Measurements from ENCODE around the gene ERLIN1. TPM values are rescaled to one million over a fixed set of nuclear protein-coding genes. Genes with fewer than 3 reads are reported as not detected.

The ERLIN1 gene
- total RNA-seq, 5 donors from 2014 or later (not counting 1 experiment from before 2014, with no cell fraction given), result 4.1 to 11.6 (median 8.9) TPM

- no peaks in the 10 kb centered on the region for H3K4me1 ChIP-seq (ENCODE audit: control insufficient read depth in 1 of 2, extremely low read depth in 1 of 2, insufficient read depth in 2 of 2, low read length in 2 of 2)
- no peak for DNase-seq
- H3K27me3 ChIP-seq (replicated peaks in 1 of 2; ENCODE audit: control insufficient read depth in 2 of 2, extremely low read depth in 1 of 2, insufficient read depth in 2 of 2, low read length in 1 of 2), result no peaks in the 10 kb centered on the region
- ChIA-PET POLR2A (no interaction called here), CTCF (interaction anchor here in 1 of 2 donors (0.7 kb wide), 1 partner anchor 130 kb away, joined by 3 read pairs; no protein-coding TSS in a partner anchor)
- Mint-ChIP-seq H3K27me3 (no peaks in the 10 kb centered on the region), H3K4me3 (no peak overlapping the region), H3K36me3 (peaks cover 62% of the 10 kb centered on the region), H3K4me1 (peaks cover 14 to 25% (median 21%) of the 10 kb centered on the region in 3 donors), H3K27ac (no peak overlapping the region), H3K9me3 (peaks cover 0 to 8% (median 4%) of the 10 kb centered on the region in 3 donors)
- no peaks in the 10 kb centered on the region for H3K9me3 ChIP-seq
- WGBS (ENCODE audit: insufficient coverage), result no CpG with 5 or more reads among the region's 1 CpG
- H3K27ac ChIP-seq (ENCODE audit: low read length), result no peak overlapping the region
- peaks cover 9 to 56% of the 10 kb centered on the region in 2 donors for H3K36me3 ChIP-seq (ENCODE audit: control insufficient read depth in 2 of 2, extremely low read depth in 1 of 2, insufficient read depth in 1 of 2, low read length in 1 of 2)
- ATAC-seq (replicated peaks in 1 of 4), result no peak
- no peak overlapping the region for H3K4me3 ChIP-seq (ENCODE audit: control insufficient read depth in 1 of 2, extremely low read depth in 1 of 2, low read length in 1 of 2)
Measured at GRCh38 chr10:100175875-100176274, 10.0 kb downstream of the ERLIN1 start.

- no peak overlapping the region for H3K4me3 Mint-ChIP-seq
- ChIA-PET POLR2A (no interaction called here), CTCF (interaction anchor here (0.7 to 0.9 kb wide), 2 partner anchors 27 to 129 kb away, joined by 3 read pairs; no protein-coding TSS in a partner anchor)
- no peak for ATAC-seq (replicated peaks in 1 of 4)
- H3K36me3 ChIP-seq (ENCODE audit: control insufficient read depth in 2 of 2, extremely low read depth in 1 of 2, insufficient read depth in 1 of 2, low read length in 1 of 2), result peaks cover 9 to 50% of the 10 kb centered on the region in 2 donors
- no peaks in the 10 kb centered on the region for H3K27me3 Mint-ChIP-seq
- peaks cover 0 to 8% (median 4%) of the 10 kb centered on the region in 3 donors for H3K9me3 Mint-ChIP-seq
- H3K27ac ChIP-seq (ENCODE audit: low read length), result no peak overlapping the region
- H3K27me3 ChIP-seq (replicated peaks in 1 of 2; ENCODE audit: control insufficient read depth in 2 of 2, extremely low read depth in 1 of 2, insufficient read depth in 2 of 2, low read length in 1 of 2), result no peaks in the 10 kb centered on the region
- no peak for DNase-seq
- WGBS (ENCODE audit: insufficient coverage), result 80% methylated on average over 1 of the region's 3 CpGs
- H3K9me3 ChIP-seq, result no peaks in the 10 kb centered on the region
- H3K4me1 Mint-ChIP-seq, result peaks cover 12 to 21% (median 20%) of the 10 kb centered on the region in 3 donors
- peaks cover 59% of the 10 kb centered on the region for H3K36me3 Mint-ChIP-seq
- no peak overlapping the region for H3K4me3 ChIP-seq (ENCODE audit: control insufficient read depth in 1 of 2, extremely low read depth in 1 of 2, low read length in 1 of 2)
- H3K4me1 ChIP-seq (ENCODE audit: control insufficient read depth in 1 of 2, extremely low read depth in 1 of 2, insufficient read depth in 2 of 2, low read length in 2 of 2), result no peaks in the 10 kb centered on the region
- H3K27ac Mint-ChIP-seq, result peak overlapping the region in 1 of 2 donors; percentile 36
Measured at GRCh38 chr10:100174699-100175677, 10.8 kb downstream of the ERLIN1 start.

GRCh38 chr10:100173035-100173434, 12.8 kb downstream of the ERLIN1 start:
- H3K9me3 ChIP-seq, result no peaks in the 10 kb centered on the region
- H3K27ac ChIP-seq (ENCODE audit: low read length), result no peak overlapping the region
- no peak overlapping the region for H3K4me3 Mint-ChIP-seq
- no peak overlapping the region for H3K27ac Mint-ChIP-seq
- ChIA-PET CTCF (no interaction called here), POLR2A (no interaction called here)
- H3K36me3 ChIP-seq (ENCODE audit: control insufficient read depth in 2 of 2, extremely low read depth in 1 of 2, insufficient read depth in 1 of 2, low read length in 1 of 2), result peaks cover 9 to 33% of the 10 kb centered on the region in 2 donors
- H3K4me1 ChIP-seq (ENCODE audit: control insufficient read depth in 1 of 2, extremely low read depth in 1 of 2, insufficient read depth in 2 of 2, low read length in 2 of 2), result peaks cover 0 to 4% of the 10 kb centered on the region in 2 experiments
- 94% methylated on average over 4 of the region's 6 CpGs for WGBS (ENCODE audit: insufficient coverage)
- no peak overlapping the region for H3K4me3 ChIP-seq (ENCODE audit: control insufficient read depth in 1 of 2, extremely low read depth in 1 of 2, low read length in 1 of 2)
- H3K9me3 Mint-ChIP-seq, result peaks cover 0 to 8% (median 4%) of the 10 kb centered on the region in 3 donors
- ATAC-seq (replicated peaks in 1 of 4) (no peak), DNase-seq (no peak)
- H3K36me3 Mint-ChIP-seq, result peaks cover 46% of the 10 kb centered on the region
- H3K27me3 ChIP-seq (replicated peaks in 1 of 2; ENCODE audit: control insufficient read depth in 2 of 2, extremely low read depth in 1 of 2, insufficient read depth in 2 of 2, low read length in 1 of 2), result no peaks in the 10 kb centered on the region
- peaks cover 15 to 32% (median 29%) of the 10 kb centered on the region in 3 donors for H3K4me1 Mint-ChIP-seq
- H3K27me3 Mint-ChIP-seq, result no peaks in the 10 kb centered on the region

GRCh38 chr10:100172349-100172748, 13.5 kb downstream of the ERLIN1 start:
- H3K4me1 Mint-ChIP-seq, result peaks cover 22 to 38% (median 35%) of the 10 kb centered on the region in 3 donors
- ATAC-seq (replicated peaks in 1 of 4) (no peak), DNase-seq (no peak)
- Histone ChIP-seq H3K36me3 (ENCODE audit: control insufficient read depth in 2 of 2, extremely low read depth in 1 of 2, insufficient read depth in 1 of 2, low read length in 1 of 2) (peaks cover 9 to 32% of the 10 kb centered on the region in 2 donors), H3K27me3 (replicated peaks in 1 of 2; ENCODE audit: control insufficient read depth in 2 of 2, extremely low read depth in 1 of 2, insufficient read depth in 2 of 2, low read length in 1 of 2) (no peaks in the 10 kb centered on the region), H3K4me1 (ENCODE audit: control insufficient read depth in 1 of 2, extremely low read depth in 1 of 2, insufficient read depth in 2 of 2, low read length in 2 of 2) (peaks cover 0 to 4% of the 10 kb centered on the region in 2 experiments), H3K4me3 (ENCODE audit: control insufficient read depth in 1 of 2, extremely low read depth in 1 of 2, low read length in 1 of 2) (no peak overlapping the region), H3K27ac (ENCODE audit: low read length) (no peak overlapping the region), H3K9me3 (no peaks in the 10 kb centered on the region)
- H3K9me3 Mint-ChIP-seq, result peaks cover 0 to 8% (median 4%) of the 10 kb centered on the region in 3 donors
- WGBS (ENCODE audit: insufficient coverage), result no CpG with 5 or more reads among the region's 1 CpG
- no peak overlapping the region for H3K27ac Mint-ChIP-seq
- peaks cover 40% of the 10 kb centered on the region for H3K36me3 Mint-ChIP-seq
- ChIA-PET CTCF (no interaction called here), POLR2A (no interaction called here)
- no peak overlapping the region for H3K4me3 Mint-ChIP-seq
- H3K27me3 Mint-ChIP-seq, result no peaks in the 10 kb centered on the region

GRCh38 chr10:100168313-100168643, 17.6 kb downstream of the ERLIN1 start:
- Histone ChIP-seq H3K4me3 (ENCODE audit: control insufficient read depth in 1 of 2, extremely low read depth in 1 of 2, low read length in 1 of 2) (peak overlapping the region in 1 of 2 donors; percentile 0), H3K36me3 (ENCODE audit: control insufficient read depth in 2 of 2, extremely low read depth in 1 of 2, insufficient read depth in 1 of 2, low read length in 1 of 2) (peaks cover 0 to 19% of the 10 kb centered on the region in 2 donors), H3K9me3 (no peaks in the 10 kb centered on the region), H3K27ac (ENCODE audit: low read length) (peak overlapping the region; percentile 58), H3K4me1 (ENCODE audit: control insufficient read depth in 1 of 2, extremely low read depth in 1 of 2, insufficient read depth in 2 of 2, low read length in 2 of 2) (peaks cover 0 to 4% of the 10 kb centered on the region in 2 experiments), H3K27me3 (replicated peaks in 1 of 2; ENCODE audit: control insufficient read depth in 2 of 2, extremely low read depth in 1 of 2, insufficient read depth in 2 of 2, low read length in 1 of 2) (no peaks in the 10 kb centered on the region)
- ChIA-PET POLR2A (no interaction called here), CTCF (no interaction called here)
- DNase-seq (peak in 1 of 35 experiments; percentile 8), ATAC-seq (replicated peaks in 1 of 4) (no peak)
- Mint-ChIP-seq H3K4me3 (peak overlapping the region; percentile 71 to 73 (median 72)), H3K27ac (peak overlapping the region; percentile 86 to 88), H3K4me1 (peaks cover 26 to 38% (median 37%) of the 10 kb centered on the region in 3 donors), H3K9me3 (peaks cover 0 to 8% (median 0%) of the 10 kb centered on the region in 3 donors), H3K36me3 (peaks cover 32% of the 10 kb centered on the region), H3K27me3 (no peaks in the 10 kb centered on the region)
- no CpG with 5 or more reads among the region's 1 CpG for WGBS (ENCODE audit: insufficient coverage)

- DNase-seq, result peak in 1 of 35 experiments; percentile 34
- Mint-ChIP-seq H3K27me3 (no peaks in the 10 kb centered on the region), H3K4me3 (peak overlapping the region; percentile 71 to 73 (median 72)), H3K36me3 (peaks cover 31% of the 10 kb centered on the region), H3K27ac (peak overlapping the region; percentile 86 to 88), H3K4me1 (peaks cover 26 to 40% (median 38%) of the 10 kb centered on the region in 3 donors), H3K9me3 (peaks cover 0 to 6% (median 0%) of the 10 kb centered on the region in 3 donors)
- ChIA-PET POLR2A (no interaction called here), CTCF (interaction anchor here (0.6 kb wide), 2 partner anchors 9 to 17 kb away, joined by 3 to 4 read pairs; no protein-coding TSS in a partner anchor)
- H3K36me3 ChIP-seq (ENCODE audit: control insufficient read depth in 2 of 2, extremely low read depth in 1 of 2, insufficient read depth in 1 of 2, low read length in 1 of 2), result peaks cover 0 to 15% of the 10 kb centered on the region in 2 donors
- peaks cover 0 to 4% of the 10 kb centered on the region in 2 experiments for H3K4me1 ChIP-seq (ENCODE audit: control insufficient read depth in 1 of 2, extremely low read depth in 1 of 2, insufficient read depth in 2 of 2, low read length in 2 of 2)
- H3K27ac ChIP-seq (ENCODE audit: low read length), result peak overlapping the region; percentile 58
- ATAC-seq (replicated peaks in 1 of 4), result peak in 1 of 4 experiments; percentile 29
- no CpG with 5 or more reads among the region's 5 CpGs for WGBS (ENCODE audit: insufficient coverage)
- peak overlapping the region in 1 of 2 donors; percentile 0 for H3K4me3 ChIP-seq (ENCODE audit: control insufficient read depth in 1 of 2, extremely low read depth in 1 of 2, low read length in 1 of 2)
- H3K9me3 ChIP-seq, result no peaks in the 10 kb centered on the region
- H3K27me3 ChIP-seq (replicated peaks in 1 of 2; ENCODE audit: control insufficient read depth in 2 of 2, extremely low read depth in 1 of 2, insufficient read depth in 2 of 2, low read length in 1 of 2), result no peaks in the 10 kb centered on the region
Measured at GRCh38 chr10:100167553-100168312, 18.1 kb downstream of the ERLIN1 start.

Data from T-cell (primary cell).